Endothelial cell (in vitro differentiated cells): ENCODE results near the gene TAF4. TPM values are rescaled to one million over a fixed set of nuclear protein-coding genes. Genes with fewer than 3 reads are reported as not detected.

ENCODE experiments used
- DNase-seq: peaks from one replicate; pipeline ENCODE4 v3.0.0; 2021; ENCODE audit warnings: low spot score
- H3K27ac Mint-ChIP-seq: one replicate; pipeline ENCODE4 v1.8.0; 2021; ENCODE audit warnings: mixed read lengths, inconsistent platforms; ENCODE audit not compliant: unreplicated experiment
- H3K27me3 Mint-ChIP-seq: one replicate; pipeline ENCODE4 v1.8.0; 2021; ENCODE audit warnings: mild to moderate bottlenecking, moderate library complexity, mixed read lengths, inconsistent platforms; ENCODE audit not compliant: unreplicated experiment
- H3K36me3 Mint-ChIP-seq: one replicate; pipeline ENCODE4 v1.8.0; 2021; ENCODE audit warnings: mild to moderate bottlenecking, low read depth, mixed read lengths, inconsistent platforms; ENCODE audit not compliant: unreplicated experiment
- H3K4me1 Mint-ChIP-seq: one replicate; pipeline ENCODE4 v1.8.0; 2021; ENCODE audit warnings: mild to moderate bottlenecking, mixed read lengths, inconsistent platforms; ENCODE audit not compliant: unreplicated experiment
- H3K4me3 Mint-ChIP-seq: one replicate; pipeline ENCODE4 v1.8.0; 2021; ENCODE audit warnings: mild to moderate bottlenecking, mixed read lengths, inconsistent platforms; ENCODE audit not compliant: unreplicated experiment
- H3K9me3 Mint-ChIP-seq: one replicate; pipeline ENCODE4 v1.8.0; 2021; ENCODE audit warnings: mixed read lengths, inconsistent platforms; ENCODE audit not compliant: unreplicated experiment
- CTCF ChIP-seq: fragments of 200-600 bp; sonication (generic); IDR thresholded peaks from one replicate; pipeline ENCODE4 v1.5.0; 2021; ENCODE audit warnings: antibody characterized with exemption; ENCODE audit not compliant: unreplicated experiment
- total RNA-seq: library from RNA; stranded (reverse); fragmentation: NEBNext Ultra II Directional; extraction: Animal tissue kit (Norgen Biotek cat#: 25700); gene quantifications from one replicate; pipeline ENCODE4 v1.2.1, GENCODE V29; 2021; ENCODE audit not compliant: unreplicated experiment

Gene TAF4
- total RNA-seq, 1 donor from 2014 or later, result 14.2 TPM

- Mint-ChIP-seq H3K4me1 (no peaks in the 10 kb centered on the region), H3K36me3 (no peaks in the 10 kb centered on the region), H3K27me3 (peaks cover 8% of the 10 kb centered on the region), H3K9me3 (no peaks in the 10 kb centered on the region), H3K4me3 (no peak overlapping the region), H3K27ac (no peak overlapping the region)
- DNase-seq, result no peak
- TF ChIP-seq CTCF, result no peak
These were observed 132.2 kb downstream of the TAF4 start for GRCh38 chr20:61933481-61933950.

- Mint-ChIP-seq H3K27ac (no peak overlapping the region), H3K4me1 (no peaks in the 10 kb centered on the region), H3K9me3 (no peaks in the 10 kb centered on the region), H3K36me3 (no peaks in the 10 kb centered on the region), H3K4me3 (no peak overlapping the region), H3K27me3 (peaks cover 9% of the 10 kb centered on the region)
- DNase-seq, result no peak
- TF ChIP-seq CTCF, result no peak
These were observed 132.8 kb downstream of the TAF4 start for GRCh38 chr20:61932711-61933480.

GRCh38 chr20:61932199-61932592 lies 133.5 kb downstream of the TAF4 start:
- Mint-ChIP-seq H3K27ac (no peak overlapping the region), H3K9me3 (no peaks in the 10 kb centered on the region), H3K4me1 (no peaks in the 10 kb centered on the region), H3K36me3 (no peaks in the 10 kb centered on the region), H3K27me3 (peaks cover 12% of the 10 kb centered on the region), H3K4me3 (no peak overlapping the region)
- DNase-seq, result no peak
- no peak for TF ChIP-seq CTCF

GRCh38 chr20:61931476-61932198 lies 134.0 kb downstream of the TAF4 start:
- Mint-ChIP-seq H3K27ac (no peak overlapping the region), H3K4me3 (peak overlapping the region; percentile 51), H3K27me3 (peaks cover 12% of the 10 kb centered on the region), H3K9me3 (no peaks in the 10 kb centered on the region), H3K4me1 (no peaks in the 10 kb centered on the region), H3K36me3 (no peaks in the 10 kb centered on the region)
- DNase-seq, result no peak
- no peak for TF ChIP-seq CTCF
